Measurements from ENCODE around the gene PROX2.

- TF ChIP-seq CTCF (IDR thresholded peaks at IDR 0.05 in 8 of 11, conservative IDR thresholded peaks at IDR 0.05 in 3 of 11) (no peak), POLR2A (IDR thresholded peaks at IDR 0.05) (no peak), POLR2AphosphoS5 (IDR thresholded peaks at IDR 0.05) (no peak)
Measured at GRCh38 chr14:74896400-74896799, 20.5 kb upstream of the PROX2 start.

All from spleen (tissue), 7 donors.